ENCODE results near the gene ZNF565.

DNA sequence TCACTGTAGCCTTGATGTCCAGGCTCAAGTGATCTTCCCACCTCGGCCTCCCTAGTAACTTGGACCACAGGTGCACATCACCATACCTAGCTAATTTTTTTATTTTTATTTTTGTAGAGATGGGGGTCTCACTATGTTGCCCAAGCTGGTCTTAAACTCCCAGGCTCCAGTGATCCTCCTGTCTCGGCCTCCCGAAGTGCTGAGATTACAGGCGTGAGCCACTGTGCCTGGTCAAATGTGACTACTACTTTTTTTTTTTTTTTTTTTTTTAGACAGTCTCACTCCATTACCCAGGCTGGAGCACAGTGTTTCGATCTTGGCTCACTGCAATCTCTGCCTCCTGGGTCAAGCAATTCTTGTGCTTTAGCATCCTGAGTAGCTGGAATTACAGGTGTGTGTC is 41.6 kb downstream of the ZNF565 start:
- TF ChIP-seq, protein P1, sequence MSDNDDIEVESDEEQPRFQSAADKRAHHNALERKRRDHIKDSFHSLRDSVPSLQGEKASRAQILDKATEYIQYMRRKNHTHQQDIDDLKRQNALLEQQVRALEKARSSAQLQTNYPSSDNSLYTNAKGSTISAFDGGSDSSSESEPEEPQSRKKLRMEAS (IDR thresholded peaks at IDR 0.05) = no peak
- TF ChIP-seq JUND (IDR thresholded peaks at IDR 0.05) (no peak), POLR2AphosphoS5 (IDR thresholded peaks at IDR 0.05; ENCODE audit: low read depth, low read length) (no peak), CTCF (IDR thresholded peaks at IDR 0.05 in 2 of 3, conservative IDR thresholded peaks at IDR 0.05 in 1 of 3; ENCODE audit: borderline replicate concordance in 1 of 3, insufficient read depth in 1 of 3, low read depth in 2 of 3, low read length in 2 of 3) (no peak), POLR2A (IDR thresholded peaks at IDR 0.05; ENCODE audit: borderline replicate concordance, extremely low read depth, insufficient read depth, insufficient read length) (no peak), ZNF274 (IDR thresholded peaks at IDR 0.05; ENCODE audit: low read depth, low read length) (no peak), EZH2phosphoT487 (IDR thresholded peaks at IDR 0.05; ENCODE audit: borderline replicate concordance) (no peak), CEBPB (IDR thresholded peaks at IDR 0.05; ENCODE audit: low read depth) (no peak), YY1 (IDR thresholded peaks at IDR 0.05; ENCODE audit: extremely low read depth, insufficient replicate concordance, low read depth, low read length) (no peak), TCF7L2 (IDR thresholded peaks at IDR 0.05; ENCODE audit: borderline replicate concordance, extremely low read depth, insufficient read depth, insufficient read length) (no peak), SRF (IDR thresholded peaks at IDR 0.05; ENCODE audit: low read depth) (no peak), EGR1 (IDR thresholded peaks at IDR 0.05; ENCODE audit: low read depth) (no peak)
